ENCODE data around the gene LBX2. TPM values are rescaled to one million over a fixed set of nuclear protein-coding genes. Genes with fewer than 3 reads are reported as not detected.
A peak's percentile ranks its signal among the peaks of the same experiment; 100 is the strongest.
"Not testable (repeated sequence)": the region's sequence is repeated elsewhere in the genome, so short reads cannot be mapped to it uniquely, and the experiment has no call there.

The LBX2 gene
- total RNA-seq, 1 donor from 2014 or later = 3.3 TPM

- DNase-seq (ENCODE audit: low spot score) = peak; percentile 97
These were observed 16.4 kb downstream of the LBX2 start, which contains the start of the genes CCDC142 and TTC31 for GRCh38 chr2:74482801-74483674. Gene CCDC142 (minus strand): TSS chr2:74482998. CDS start chr2:74482837, 161 bp downstream. Gene TTC31 (plus strand): TSS chr2:74483081. CDS start chr2:74483096, 15 bp downstream.

- DNase-seq (ENCODE audit: low spot score) = no peak
These were observed 17.2 kb downstream of the LBX2 start for GRCh38 chr2:74481961-74482800.

- DNase-seq (ENCODE audit: low spot score) = no peak
These were observed 18.0 kb downstream of the LBX2 start for GRCh38 chr2:74481431-74481830.

- no peak for DNase-seq (ENCODE audit: low spot score)
These were observed 24.5 kb downstream of the LBX2 start for GRCh38 chr2:74474899-74475298.

GRCh38 chr2:74474481-74474880 lies 24.9 kb downstream of the LBX2 start:
- DNase-seq (ENCODE audit: low spot score) = no peak

GRCh38 chr2:74472945-74473258 lies 26.5 kb downstream of the LBX2 start:
- no peak for DNase-seq (ENCODE audit: low spot score)

GRCh38 chr2:74472086-74472944 lies 27.1 kb downstream of the LBX2 start, which contains the start of gene MRPL53:
Gene MRPL53 (minus strand): TSS chr2:74472680. CDS start chr2:74472660, 20 bp downstream.
- DNase-seq (ENCODE audit: low spot score) = peak; percentile 95

GRCh38 chr2:74471332-74472065 lies 27.9 kb downstream of the LBX2 start:
- DNase-seq (ENCODE audit: low spot score) = no peak

GRCh38 chr2:74470742-74471141 lies 28.7 kb downstream of the LBX2 start:
- DNase-seq (ENCODE audit: low spot score) = not testable (repeated sequence)

GRCh38 chr2:74464406-74464805 lies 35.0 kb downstream of the LBX2 start:
- no peak for DNase-seq (ENCODE audit: low spot score)

- no peak for DNase-seq (ENCODE audit: low spot score)
These were observed 36.7 kb downstream of the LBX2 start for GRCh38 chr2:74462786-74463105.

- no peak for DNase-seq (ENCODE audit: low spot score)
These were observed 37.2 kb downstream of the LBX2 start for GRCh38 chr2:74462054-74462785.

- DNase-seq (ENCODE audit: low spot score) = no peak
These were observed 38.0 kb downstream of the LBX2 start for GRCh38 chr2:74461187-74462053.

GRCh38 chr2:74460187-74460586 lies 39.2 kb downstream of the LBX2 start:
- not testable (repeated sequence) for DNase-seq (ENCODE audit: low spot score)

- not testable (repeated sequence) for DNase-seq (ENCODE audit: low spot score)
These were observed 39.8 kb downstream of the LBX2 start for GRCh38 chr2:74459503-74460118.

GRCh38 chr2:74458938-74459363 lies 40.5 kb downstream of the LBX2 start:
- no peak for DNase-seq (ENCODE audit: low spot score)

GRCh38 chr2:74458132-74458937 lies 41.1 kb downstream of the LBX2 start, which contains the start of gene WBP1:
Gene WBP1 (plus strand): TSS chr2:74458438. CDS start chr2:74458603, 165 bp downstream.
- peak; percentile 100 for DNase-seq (ENCODE audit: low spot score)

Data from mucosa of gallbladder (tissue), 1 donor.